HL-60 (cell line): ENCODE results near the gene NEUROD2.

Experiments
- DNase-seq, 2 experiments: peaks; one replicate each; pipeline ENCODE4 v3.0.0-alpha.2; 2010 to 2020; ENCODE audit warnings: low read depth in 1 of 2, low spot score in 1 of 2
- H3K27ac ChIP-seq: fragments of 250-450 bp; sonication (Bioruptor Pico); replicated peaks from 2 replicates; pipeline ENCODE4 v1.5.1; 2020; ENCODE audit warnings: mild to moderate bottlenecking, moderate library complexity
- H3K27me3 ChIP-seq: fragments of 250-450 bp; sonication (Bioruptor Pico); 2 replicates; pipeline ENCODE4 v1.5.1; 2021; ENCODE audit warnings: mild to moderate bottlenecking, moderate library complexity; ENCODE audit not compliant: insufficient read depth, poor library complexity, severe bottlenecking
- H3K4me3 ChIP-seq: replicated peaks from 2 replicates; pipeline ENCODE4 v1.5.1; 2011; ENCODE audit warnings: mild to moderate bottlenecking, control low read depth, low read length; ENCODE audit not compliant: insufficient read depth
- GABPA ChIP-seq: IDR thresholded peaks from 2 replicates; pipeline ENCODE4 v1.6.1; 2012; ENCODE audit warnings: low read depth
- POLR2AphosphoS5 ChIP-seq: IDR thresholded peaks from 2 replicates; pipeline ENCODE4 v1.6.1; 2012; ENCODE audit warnings: low read depth
- SPI1 ChIP-seq: IDR thresholded peaks from 2 replicates; pipeline ENCODE4 v1.6.1; 2012; ENCODE audit warnings: low read depth, mild to moderate bottlenecking, borderline replicate concordance
- TF ChIP-seq, protein P1 (sequence below): IDR thresholded peaks from one replicate; pipeline ENCODE4 v1.5.1; 2011; ENCODE audit warnings: low read length, control low read depth, inconsistent platforms; ENCODE audit not compliant: insufficient read depth
- TF ChIP-seq, protein P2 (sequence below): IDR thresholded peaks from 2 replicates; pipeline ENCODE4 v1.6.1; 2012; ENCODE audit warnings: low read depth; ENCODE audit not compliant: insufficient replicate concordance

The NEUROD2 gene

DNA sequence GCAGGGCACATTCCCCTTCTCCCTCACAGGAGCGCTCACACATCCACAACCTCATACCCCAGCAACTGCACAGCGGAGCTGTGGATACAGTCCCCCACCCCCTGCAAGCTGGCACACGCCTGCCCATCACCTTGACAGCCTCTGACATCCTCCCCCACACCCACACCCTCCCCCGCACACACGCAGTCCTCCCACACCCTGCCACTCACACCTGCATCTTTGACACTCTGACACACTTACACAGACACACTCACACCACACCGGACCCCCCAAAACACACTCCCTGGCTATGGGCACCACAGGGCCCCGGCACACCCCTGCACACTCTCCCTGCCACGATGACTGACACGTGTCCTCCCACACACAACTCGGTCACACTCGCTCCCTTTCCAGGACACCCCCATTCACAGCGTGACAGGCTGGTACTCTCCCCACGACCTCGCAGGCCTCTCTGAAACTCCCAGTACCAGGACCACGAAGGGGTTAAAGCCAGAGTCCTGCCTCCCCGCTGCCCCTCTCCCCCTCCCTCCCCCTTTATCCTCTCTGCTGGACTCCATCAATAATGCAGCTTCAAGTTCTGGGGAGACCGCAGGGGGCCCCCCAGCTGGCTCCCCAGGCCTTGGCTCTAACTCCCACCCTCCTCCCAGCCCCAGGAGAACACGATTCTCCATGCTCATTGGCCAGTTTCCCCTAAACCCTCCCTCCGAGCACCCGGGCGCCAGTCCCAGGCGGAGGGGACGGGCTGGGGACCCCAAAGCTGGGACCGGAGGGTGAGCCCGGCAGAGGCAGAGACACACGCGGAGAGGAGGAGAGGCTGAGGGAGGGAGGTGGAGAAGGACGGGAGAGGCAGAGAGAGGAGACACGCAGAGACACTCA is 18.7 kb upstream of the NEUROD2 start, which contains the start of gene PPP1R1B:
TSS of gene PPP1R1B (plus strand) at position 782 of the 876 bp plus-strand sequence. CDS start 441 bp downstream, outside the sequence.
- Histone ChIP-seq H3K27me3 (peaks cover 7% of the 10 kb centered on the region), H3K27ac (no peak within 1 kb of the TSS), H3K4me3 (no peak within 1 kb of the TSS)
- TF ChIP-seq SPI1, result no peak
- TF ChIP-seq, protein P1, sequence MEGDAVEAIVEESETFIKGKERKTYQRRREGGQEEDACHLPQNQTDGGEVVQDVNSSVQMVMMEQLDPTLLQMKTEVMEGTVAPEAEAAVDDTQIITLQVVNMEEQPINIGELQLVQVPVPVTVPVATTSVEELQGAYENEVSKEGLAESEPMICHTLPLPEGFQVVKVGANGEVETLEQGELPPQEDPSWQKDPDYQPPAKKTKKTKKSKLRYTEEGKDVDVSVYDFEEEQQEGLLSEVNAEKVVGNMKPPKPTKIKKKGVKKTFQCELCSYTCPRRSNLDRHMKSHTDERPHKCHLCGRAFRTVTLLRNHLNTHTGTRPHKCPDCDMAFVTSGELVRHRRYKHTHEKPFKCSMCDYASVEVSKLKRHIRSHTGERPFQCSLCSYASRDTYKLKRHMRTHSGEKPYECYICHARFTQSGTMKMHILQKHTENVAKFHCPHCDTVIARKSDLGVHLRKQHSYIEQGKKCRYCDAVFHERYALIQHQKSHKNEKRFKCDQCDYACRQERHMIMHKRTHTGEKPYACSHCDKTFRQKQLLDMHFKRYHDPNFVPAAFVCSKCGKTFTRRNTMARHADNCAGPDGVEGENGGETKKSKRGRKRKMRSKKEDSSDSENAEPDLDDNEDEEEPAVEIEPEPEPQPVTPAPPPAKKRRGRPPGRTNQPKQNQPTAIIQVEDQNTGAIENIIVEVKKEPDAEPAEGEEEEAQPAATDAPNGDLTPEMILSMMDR, result no peak
- no peak for TF ChIP-seq GABPA
- no peak for TF ChIP-seq POLR2AphosphoS5
- TF ChIP-seq, protein P2, sequence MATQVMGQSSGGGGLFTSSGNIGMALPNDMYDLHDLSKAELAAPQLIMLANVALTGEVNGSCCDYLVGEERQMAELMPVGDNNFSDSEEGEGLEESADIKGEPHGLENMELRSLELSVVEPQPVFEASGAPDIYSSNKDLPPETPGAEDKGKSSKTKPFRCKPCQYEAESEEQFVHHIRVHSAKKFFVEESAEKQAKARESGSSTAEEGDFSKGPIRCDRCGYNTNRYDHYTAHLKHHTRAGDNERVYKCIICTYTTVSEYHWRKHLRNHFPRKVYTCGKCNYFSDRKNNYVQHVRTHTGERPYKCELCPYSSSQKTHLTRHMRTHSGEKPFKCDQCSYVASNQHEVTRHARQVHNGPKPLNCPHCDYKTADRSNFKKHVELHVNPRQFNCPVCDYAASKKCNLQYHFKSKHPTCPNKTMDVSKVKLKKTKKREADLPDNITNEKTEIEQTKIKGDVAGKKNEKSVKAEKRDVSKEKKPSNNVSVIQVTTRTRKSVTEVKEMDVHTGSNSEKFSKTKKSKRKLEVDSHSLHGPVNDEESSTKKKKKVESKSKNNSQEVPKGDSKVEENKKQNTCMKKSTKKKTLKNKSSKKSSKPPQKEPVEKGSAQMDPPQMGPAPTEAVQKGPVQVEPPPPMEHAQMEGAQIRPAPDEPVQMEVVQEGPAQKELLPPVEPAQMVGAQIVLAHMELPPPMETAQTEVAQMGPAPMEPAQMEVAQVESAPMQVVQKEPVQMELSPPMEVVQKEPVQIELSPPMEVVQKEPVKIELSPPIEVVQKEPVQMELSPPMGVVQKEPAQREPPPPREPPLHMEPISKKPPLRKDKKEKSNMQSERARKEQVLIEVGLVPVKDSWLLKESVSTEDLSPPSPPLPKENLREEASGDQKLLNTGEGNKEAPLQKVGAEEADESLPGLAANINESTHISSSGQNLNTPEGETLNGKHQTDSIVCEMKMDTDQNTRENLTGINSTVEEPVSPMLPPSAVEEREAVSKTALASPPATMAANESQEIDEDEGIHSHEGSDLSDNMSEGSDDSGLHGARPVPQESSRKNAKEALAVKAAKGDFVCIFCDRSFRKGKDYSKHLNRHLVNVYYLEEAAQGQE, result no peak
- no peak for DNase-seq

DNA sequence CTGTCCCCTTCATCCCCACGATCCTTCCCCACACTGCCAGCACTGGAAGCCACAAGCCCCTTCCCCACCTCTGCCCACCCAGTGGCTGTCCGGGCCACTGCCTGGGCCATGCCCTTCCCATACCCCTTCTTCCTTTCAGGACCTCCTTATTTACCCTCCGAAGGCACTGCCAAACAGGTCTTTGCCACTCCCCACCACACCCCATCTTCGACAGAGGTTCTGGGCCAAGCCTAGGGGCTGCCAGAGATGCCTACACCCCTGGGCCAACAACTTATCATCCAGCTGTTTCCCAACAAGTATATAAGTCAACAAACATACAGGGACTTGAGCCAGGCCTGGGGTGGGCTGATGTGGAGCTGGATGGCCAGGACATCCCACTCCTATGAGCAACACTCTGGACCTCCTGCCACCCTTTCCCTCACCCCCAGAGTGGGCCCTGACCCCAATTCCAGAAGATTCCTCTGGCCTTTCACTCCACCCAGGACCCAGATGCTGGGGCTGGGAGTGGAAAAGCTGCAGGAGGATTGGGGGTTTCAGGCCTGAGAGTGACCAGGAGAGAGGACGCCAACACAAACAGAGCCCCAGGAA is 17.6 kb upstream of the NEUROD2 start:
- Histone ChIP-seq H3K27ac (no peak overlapping the region), H3K27me3 (peaks cover 7% of the 10 kb centered on the region), H3K4me3 (no peak overlapping the region)
- TF ChIP-seq GABPA, result no peak
- TF ChIP-seq, protein P2, result no peak
- TF ChIP-seq, protein P1, result no peak
- TF ChIP-seq SPI1, result no peak
- DNase-seq, result no peak

DNA sequence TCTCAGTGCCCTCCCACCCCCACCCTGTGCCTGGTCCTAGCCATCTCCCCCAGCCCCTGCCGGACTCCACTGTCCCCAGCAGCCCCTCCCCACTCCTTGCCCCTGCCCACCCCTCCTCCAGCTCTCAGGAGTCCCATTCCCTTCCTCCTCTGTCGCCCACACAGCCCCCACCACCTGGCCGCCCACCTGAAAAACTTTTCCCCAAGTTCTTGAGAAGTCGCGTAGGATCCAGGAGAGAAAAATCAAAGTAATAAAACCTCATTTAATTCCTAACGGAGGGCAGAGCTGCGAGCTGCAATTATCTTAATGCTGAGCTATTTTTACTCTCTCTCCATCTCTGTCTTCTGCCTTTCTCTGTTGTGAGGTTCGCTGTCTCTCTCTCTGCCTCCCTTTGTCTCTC is 16.6 kb upstream of the NEUROD2 start:
- TF ChIP-seq POLR2AphosphoS5, result no peak
- DNase-seq, result no peak
- no peak overlapping the region for H3K27ac ChIP-seq
- peaks cover 7% of the 10 kb centered on the region for H3K27me3 ChIP-seq
- H3K4me3 ChIP-seq, result no peak overlapping the region

DNA sequence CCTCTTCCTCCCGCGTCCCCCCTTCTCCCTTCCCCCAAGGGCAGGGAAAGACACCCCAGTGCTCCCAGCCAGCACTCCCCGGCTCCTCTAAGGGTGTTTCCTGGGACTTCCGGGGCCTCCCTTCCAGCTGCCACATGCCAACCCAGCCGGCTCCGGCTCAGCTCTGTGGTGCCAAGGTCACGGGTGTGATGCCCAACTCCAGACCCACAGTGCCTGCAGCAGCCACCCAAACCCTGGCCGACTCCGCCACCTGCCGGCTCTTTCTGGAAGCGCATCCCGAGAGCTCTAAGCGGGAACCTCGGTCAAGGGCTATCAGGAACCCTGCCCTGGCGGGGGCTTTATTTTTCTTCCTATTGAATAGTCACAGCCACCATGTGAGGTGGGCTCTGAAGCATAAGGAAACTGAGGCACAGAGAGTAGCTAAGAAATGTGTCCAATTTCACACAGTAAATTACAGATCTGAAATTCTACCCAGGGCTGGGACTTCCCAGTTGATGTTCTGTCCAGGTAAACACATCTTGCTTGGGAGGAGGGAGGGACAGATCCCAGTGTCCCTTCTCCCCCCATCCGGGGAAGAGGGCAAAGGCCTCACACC is 15.7 kb upstream of the NEUROD2 start:
- H3K27me3 ChIP-seq, result peaks cover 7% of the 10 kb centered on the region
- TF ChIP-seq, protein P1, result peak; percentile 82
- TF ChIP-seq GABPA, result no peak
- H3K4me3 ChIP-seq, result no peak overlapping the region
- no peak overlapping the region for H3K27ac ChIP-seq
- peak in 1 of 2 experiments; percentile 81 for DNase-seq
